HCT116 (cell line): ENCODE data around the gene PREX1.

Source experiments
- TCF7L2 ChIP-seq: IDR thresholded peaks from 2 replicates; pipeline ENCODE4 v1.7.0; 2011; ENCODE audit warnings: borderline replicate concordance, inconsistent platforms; ENCODE audit not compliant: insufficient read depth, insufficient read length; ENCODE audit errors: extremely low read depth
- TF ChIP-seq, protein P1 (sequence below): IDR thresholded peaks from 2 replicates; pipeline ENCODE4 v1.6.1; 2011; ENCODE audit warnings: mild to moderate bottlenecking, low read length, moderate library complexity; ENCODE audit not compliant: insufficient replicate concordance; ENCODE audit errors: extremely low read depth
- TF ChIP-seq, protein P2 (sequence below), 3 experiments: fragments of 200-600 bp in 1 of 3; sonication (generic) in 1 of 3; IDR thresholded peaks in 2 of 3; conservative IDR thresholded peaks in 1 of 3; 2 replicates each; pipeline ENCODE4 v1.5.1; 2012 to 2017; ENCODE audit warnings: low read depth in 2 of 3, low read length in 2 of 3, antibody characterized with exemption in 1 of 3, borderline replicate concordance in 1 of 3, control low read depth in 1 of 3, mild to moderate bottlenecking in 1 of 3, mixed read lengths in 1 of 3, mixed run types in 1 of 3, moderate library complexity in 1 of 3; ENCODE audit not compliant: insufficient read depth in 1 of 3

DNA sequence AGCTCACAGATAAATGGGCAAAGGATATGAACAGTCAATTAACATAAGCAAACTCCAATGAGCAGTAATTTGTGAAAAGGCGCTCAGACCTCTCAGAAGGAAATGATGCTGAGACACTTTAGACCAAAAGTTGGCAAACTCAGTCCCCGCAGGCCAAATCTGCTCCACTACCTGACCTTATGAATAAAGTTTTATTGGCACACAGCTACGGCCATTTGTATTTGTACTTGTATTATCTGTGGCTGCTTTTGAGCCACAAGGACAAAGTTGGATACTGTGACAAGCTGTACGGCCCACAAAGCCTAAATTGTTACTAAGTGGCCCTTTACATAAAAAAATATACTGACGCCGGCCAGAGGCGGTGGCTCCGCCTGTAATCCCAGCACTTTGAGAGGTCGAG is 167.0 kb downstream of the PREX1 start:
- TF ChIP-seq, protein P1, sequence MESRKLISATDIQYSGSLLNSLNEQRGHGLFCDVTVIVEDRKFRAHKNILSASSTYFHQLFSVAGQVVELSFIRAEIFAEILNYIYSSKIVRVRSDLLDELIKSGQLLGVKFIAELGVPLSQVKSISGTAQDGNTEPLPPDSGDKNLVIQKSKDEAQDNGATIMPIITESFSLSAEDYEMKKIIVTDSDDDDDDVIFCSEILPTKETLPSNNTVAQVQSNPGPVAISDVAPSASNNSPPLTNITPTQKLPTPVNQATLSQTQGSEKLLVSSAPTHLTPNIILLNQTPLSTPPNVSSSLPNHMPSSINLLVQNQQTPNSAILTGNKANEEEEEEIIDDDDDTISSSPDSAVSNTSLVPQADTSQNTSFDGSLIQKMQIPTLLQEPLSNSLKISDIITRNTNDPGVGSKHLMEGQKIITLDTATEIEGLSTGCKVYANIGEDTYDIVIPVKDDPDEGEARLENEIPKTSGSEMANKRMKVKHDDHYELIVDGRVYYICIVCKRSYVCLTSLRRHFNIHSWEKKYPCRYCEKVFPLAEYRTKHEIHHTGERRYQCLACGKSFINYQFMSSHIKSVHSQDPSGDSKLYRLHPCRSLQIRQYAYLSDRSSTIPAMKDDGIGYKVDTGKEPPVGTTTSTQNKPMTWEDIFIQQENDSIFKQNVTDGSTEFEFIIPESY, result no peak
- TF ChIP-seq, protein P2, sequence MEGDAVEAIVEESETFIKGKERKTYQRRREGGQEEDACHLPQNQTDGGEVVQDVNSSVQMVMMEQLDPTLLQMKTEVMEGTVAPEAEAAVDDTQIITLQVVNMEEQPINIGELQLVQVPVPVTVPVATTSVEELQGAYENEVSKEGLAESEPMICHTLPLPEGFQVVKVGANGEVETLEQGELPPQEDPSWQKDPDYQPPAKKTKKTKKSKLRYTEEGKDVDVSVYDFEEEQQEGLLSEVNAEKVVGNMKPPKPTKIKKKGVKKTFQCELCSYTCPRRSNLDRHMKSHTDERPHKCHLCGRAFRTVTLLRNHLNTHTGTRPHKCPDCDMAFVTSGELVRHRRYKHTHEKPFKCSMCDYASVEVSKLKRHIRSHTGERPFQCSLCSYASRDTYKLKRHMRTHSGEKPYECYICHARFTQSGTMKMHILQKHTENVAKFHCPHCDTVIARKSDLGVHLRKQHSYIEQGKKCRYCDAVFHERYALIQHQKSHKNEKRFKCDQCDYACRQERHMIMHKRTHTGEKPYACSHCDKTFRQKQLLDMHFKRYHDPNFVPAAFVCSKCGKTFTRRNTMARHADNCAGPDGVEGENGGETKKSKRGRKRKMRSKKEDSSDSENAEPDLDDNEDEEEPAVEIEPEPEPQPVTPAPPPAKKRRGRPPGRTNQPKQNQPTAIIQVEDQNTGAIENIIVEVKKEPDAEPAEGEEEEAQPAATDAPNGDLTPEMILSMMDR (IDR thresholded peaks at IDR 0.05 in 2 of 3, conservative IDR thresholded peaks at IDR 0.05 in 1 of 3; ENCODE audit: borderline replicate concordance in 1 of 3, insufficient read depth in 1 of 3, low read depth in 2 of 3, low read length in 2 of 3), result no peak
- TF ChIP-seq TCF7L2, result no peak
